ENCODE measurements around the gene SNRPD1.
"Not testable (repeated sequence)": the region's sequence is repeated elsewhere in the genome, so short reads cannot be mapped to it uniquely, and the experiment has no call there.

The SNRPD1 gene

GRCh38 chr18:21602299-21602587, 9.9 kb upstream of the SNRPD1 start:
- Histone ChIP-seq H3K27ac (replicated peaks) (peak overlapping the region; percentile 52), H3K4me3 (replicated peaks; ENCODE audit: insufficient read depth, low read length) (no peak overlapping the region), H3K27me3 (ENCODE audit: insufficient read depth, poor library complexity, severe bottlenecking) (no peaks in the 10 kb centered on the region)
- DNase-seq (ENCODE audit: low read depth in 1 of 2, low spot score in 1 of 2), result peak in 1 of 2 experiments; percentile 90
- TF ChIP-seq POLR2AphosphoS5 (IDR thresholded peaks at IDR 0.05; ENCODE audit: low read depth) (peak; percentile 47), GABPA (IDR thresholded peaks at IDR 0.05; ENCODE audit: low read depth) (no peak), SPI1 (IDR thresholded peaks at IDR 0.05; ENCODE audit: borderline replicate concordance, low read depth) (peak; percentile 98)
- TF ChIP-seq, protein P1, sequence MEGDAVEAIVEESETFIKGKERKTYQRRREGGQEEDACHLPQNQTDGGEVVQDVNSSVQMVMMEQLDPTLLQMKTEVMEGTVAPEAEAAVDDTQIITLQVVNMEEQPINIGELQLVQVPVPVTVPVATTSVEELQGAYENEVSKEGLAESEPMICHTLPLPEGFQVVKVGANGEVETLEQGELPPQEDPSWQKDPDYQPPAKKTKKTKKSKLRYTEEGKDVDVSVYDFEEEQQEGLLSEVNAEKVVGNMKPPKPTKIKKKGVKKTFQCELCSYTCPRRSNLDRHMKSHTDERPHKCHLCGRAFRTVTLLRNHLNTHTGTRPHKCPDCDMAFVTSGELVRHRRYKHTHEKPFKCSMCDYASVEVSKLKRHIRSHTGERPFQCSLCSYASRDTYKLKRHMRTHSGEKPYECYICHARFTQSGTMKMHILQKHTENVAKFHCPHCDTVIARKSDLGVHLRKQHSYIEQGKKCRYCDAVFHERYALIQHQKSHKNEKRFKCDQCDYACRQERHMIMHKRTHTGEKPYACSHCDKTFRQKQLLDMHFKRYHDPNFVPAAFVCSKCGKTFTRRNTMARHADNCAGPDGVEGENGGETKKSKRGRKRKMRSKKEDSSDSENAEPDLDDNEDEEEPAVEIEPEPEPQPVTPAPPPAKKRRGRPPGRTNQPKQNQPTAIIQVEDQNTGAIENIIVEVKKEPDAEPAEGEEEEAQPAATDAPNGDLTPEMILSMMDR (IDR thresholded peaks at IDR 0.05; ENCODE audit: insufficient read depth, low read length), result no peak
- TF ChIP-seq, protein P2, sequence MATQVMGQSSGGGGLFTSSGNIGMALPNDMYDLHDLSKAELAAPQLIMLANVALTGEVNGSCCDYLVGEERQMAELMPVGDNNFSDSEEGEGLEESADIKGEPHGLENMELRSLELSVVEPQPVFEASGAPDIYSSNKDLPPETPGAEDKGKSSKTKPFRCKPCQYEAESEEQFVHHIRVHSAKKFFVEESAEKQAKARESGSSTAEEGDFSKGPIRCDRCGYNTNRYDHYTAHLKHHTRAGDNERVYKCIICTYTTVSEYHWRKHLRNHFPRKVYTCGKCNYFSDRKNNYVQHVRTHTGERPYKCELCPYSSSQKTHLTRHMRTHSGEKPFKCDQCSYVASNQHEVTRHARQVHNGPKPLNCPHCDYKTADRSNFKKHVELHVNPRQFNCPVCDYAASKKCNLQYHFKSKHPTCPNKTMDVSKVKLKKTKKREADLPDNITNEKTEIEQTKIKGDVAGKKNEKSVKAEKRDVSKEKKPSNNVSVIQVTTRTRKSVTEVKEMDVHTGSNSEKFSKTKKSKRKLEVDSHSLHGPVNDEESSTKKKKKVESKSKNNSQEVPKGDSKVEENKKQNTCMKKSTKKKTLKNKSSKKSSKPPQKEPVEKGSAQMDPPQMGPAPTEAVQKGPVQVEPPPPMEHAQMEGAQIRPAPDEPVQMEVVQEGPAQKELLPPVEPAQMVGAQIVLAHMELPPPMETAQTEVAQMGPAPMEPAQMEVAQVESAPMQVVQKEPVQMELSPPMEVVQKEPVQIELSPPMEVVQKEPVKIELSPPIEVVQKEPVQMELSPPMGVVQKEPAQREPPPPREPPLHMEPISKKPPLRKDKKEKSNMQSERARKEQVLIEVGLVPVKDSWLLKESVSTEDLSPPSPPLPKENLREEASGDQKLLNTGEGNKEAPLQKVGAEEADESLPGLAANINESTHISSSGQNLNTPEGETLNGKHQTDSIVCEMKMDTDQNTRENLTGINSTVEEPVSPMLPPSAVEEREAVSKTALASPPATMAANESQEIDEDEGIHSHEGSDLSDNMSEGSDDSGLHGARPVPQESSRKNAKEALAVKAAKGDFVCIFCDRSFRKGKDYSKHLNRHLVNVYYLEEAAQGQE (IDR thresholded peaks at IDR 0.05; ENCODE audit: insufficient replicate concordance, low read depth), result no peak

DNA sequence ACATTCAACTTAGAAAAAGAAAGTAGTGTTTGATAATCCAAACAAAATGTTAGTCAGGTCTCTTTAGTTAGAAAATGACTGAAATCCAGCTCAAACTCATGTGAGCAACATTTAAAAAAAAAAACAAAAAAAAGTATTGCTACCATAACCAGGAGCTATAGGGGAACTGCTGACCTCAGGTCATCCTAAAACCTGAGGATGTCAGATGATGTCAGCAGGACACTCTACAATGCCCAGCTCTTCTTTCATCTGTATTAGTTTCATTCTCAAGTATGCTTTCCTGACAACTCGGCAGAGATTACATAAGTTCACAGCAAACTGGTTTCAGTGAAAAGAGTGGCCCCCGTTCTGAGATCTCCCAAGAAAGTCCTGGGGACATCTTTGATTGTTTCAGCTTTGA, 7.4 kb upstream of the SNRPD1 start:
- Histone ChIP-seq H3K4me3 (replicated peaks; ENCODE audit: insufficient read depth, low read length) (no peak overlapping the region), H3K27me3 (ENCODE audit: insufficient read depth, poor library complexity, severe bottlenecking) (no peaks in the 10 kb centered on the region), H3K27ac (replicated peaks) (no peak overlapping the region)
- TF ChIP-seq, protein P1 (IDR thresholded peaks at IDR 0.05; ENCODE audit: insufficient read depth, low read length), result no peak
- TF ChIP-seq GABPA (IDR thresholded peaks at IDR 0.05; ENCODE audit: low read depth) (no peak), SPI1 (IDR thresholded peaks at IDR 0.05; ENCODE audit: borderline replicate concordance, low read depth) (no peak), POLR2AphosphoS5 (IDR thresholded peaks at IDR 0.05; ENCODE audit: low read depth) (no peak)
- TF ChIP-seq, protein P2 (IDR thresholded peaks at IDR 0.05; ENCODE audit: insufficient replicate concordance, low read depth), result no peak
- no peak for DNase-seq (ENCODE audit: low read depth in 1 of 2, low spot score in 1 of 2)

DNA sequence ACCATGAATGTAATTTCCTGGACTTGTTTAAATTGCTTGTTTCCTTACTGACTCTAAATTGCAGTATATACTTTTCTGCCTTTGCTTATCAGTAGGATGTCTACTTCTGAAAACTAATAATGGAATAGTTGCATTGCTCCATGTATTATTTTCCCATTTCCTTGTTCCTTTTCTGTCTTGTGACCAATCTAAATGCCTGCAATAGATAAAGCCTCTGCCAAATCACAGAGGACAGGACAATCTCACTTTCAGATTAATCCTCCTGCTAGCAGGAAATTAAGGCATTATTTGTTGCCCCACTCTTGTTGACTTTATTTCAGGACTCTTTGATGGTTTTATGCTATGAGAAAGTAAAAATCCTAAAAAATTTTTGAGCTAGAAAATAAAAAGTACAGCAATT, 6.9 kb upstream of the SNRPD1 start:
- no peak for DNase-seq (ENCODE audit: low read depth in 1 of 2, low spot score in 1 of 2)
- TF ChIP-seq, protein P2 (IDR thresholded peaks at IDR 0.05; ENCODE audit: insufficient replicate concordance, low read depth), result no peak
- TF ChIP-seq, protein P1 (IDR thresholded peaks at IDR 0.05; ENCODE audit: insufficient read depth, low read length), result no peak
- no peak for TF ChIP-seq SPI1 (IDR thresholded peaks at IDR 0.05; ENCODE audit: borderline replicate concordance, low read depth)
- TF ChIP-seq GABPA (IDR thresholded peaks at IDR 0.05; ENCODE audit: low read depth), result no peak
- TF ChIP-seq POLR2AphosphoS5 (IDR thresholded peaks at IDR 0.05; ENCODE audit: low read depth), result no peak
- Histone ChIP-seq H3K27ac (replicated peaks) (no peak overlapping the region), H3K27me3 (ENCODE audit: insufficient read depth, poor library complexity, severe bottlenecking) (no peaks in the 10 kb centered on the region), H3K4me3 (replicated peaks; ENCODE audit: insufficient read depth, low read length) (no peak overlapping the region)

DNA sequence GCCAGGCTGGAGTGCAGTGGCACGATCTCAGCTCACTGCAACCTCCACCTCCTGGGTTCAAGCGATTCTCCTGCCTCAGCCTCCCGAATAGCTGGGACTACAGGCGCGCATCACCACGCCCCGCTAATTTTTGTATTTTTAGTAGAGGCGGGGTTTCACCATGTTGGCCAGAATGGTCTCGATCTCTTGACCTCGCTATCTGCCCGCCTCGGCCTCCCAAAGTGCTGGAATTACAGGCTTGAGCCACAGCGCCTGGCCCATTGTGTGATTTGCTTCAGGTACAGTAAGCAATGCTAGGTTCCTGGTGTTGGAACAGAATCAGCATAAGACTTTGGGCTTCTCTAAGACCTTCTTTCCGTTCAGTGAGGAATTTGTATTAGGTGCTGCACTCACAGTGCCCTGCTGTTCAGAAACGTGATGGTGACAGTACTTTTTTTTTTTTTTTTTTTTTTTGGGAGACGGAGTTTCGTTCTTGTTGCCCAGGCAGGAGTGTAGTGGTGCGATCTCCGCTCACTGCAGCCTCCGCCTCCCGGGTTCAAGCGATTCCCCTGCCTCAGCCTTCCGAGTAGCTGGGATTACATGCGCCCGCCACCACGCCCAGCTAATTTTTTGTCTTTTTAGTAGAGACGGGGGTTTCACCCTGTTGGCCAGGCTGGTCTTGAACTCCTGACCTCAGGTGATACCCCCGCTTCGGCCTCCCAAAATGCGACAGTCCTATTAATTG, 551 bp upstream of the SNRPD1 start:
- Histone ChIP-seq H3K27ac (replicated peaks) (peak overlapping the region; percentile 98), H3K4me3 (replicated peaks; ENCODE audit: insufficient read depth, low read length) (peak overlapping the region; percentile 84)
- peak in 1 of 2 experiments; percentile 23 for DNase-seq (ENCODE audit: low read depth in 1 of 2, low spot score in 1 of 2)
- H3K27me3 ChIP-seq (ENCODE audit: insufficient read depth, poor library complexity, severe bottlenecking), result not testable (repeated sequence)

DNA sequence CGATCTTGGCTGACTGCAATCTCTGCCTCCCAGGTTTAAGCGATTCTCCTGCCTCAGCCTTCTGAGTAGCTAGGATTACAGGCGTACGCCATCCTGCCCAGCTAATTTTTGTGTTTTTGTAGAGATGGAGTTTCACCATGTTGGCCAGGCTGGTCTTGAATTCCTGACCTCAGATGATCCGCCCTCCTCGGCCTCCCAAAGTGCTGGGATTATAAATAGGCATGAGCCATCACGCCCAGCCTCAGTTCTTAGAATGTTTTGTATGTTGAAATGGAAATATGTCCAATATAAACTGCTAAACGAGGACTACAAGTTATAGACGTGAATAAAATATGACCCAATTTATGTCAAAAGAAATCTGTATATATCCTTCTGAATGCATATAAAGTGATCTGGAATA, 9.5 kb downstream of the SNRPD1 start:
- H3K4me3 ChIP-seq (replicated peaks; ENCODE audit: insufficient read depth, low read length); H3K27ac ChIP-seq (replicated peaks); DNase-seq (ENCODE audit: low read depth in 1 of 2, low spot score in 1 of 2); H3K27me3 ChIP-seq (ENCODE audit: insufficient read depth, poor library complexity, severe bottlenecking): not testable (repeated sequence)
